OCI-LY7 (cell line): ENCODE data around the gene GRIN2D. TPM values are rescaled to one million over a fixed set of nuclear protein-coding genes. Genes with fewer than 3 reads are reported as not detected.

Source experiments
- BruUV-seq: library from RNA; stranded (reverse); fragments of 400-500 nt; replicated peaks from 2 replicates; lab custom pipeline; 2021; lab: Mats Ljungman, UMichigan
- CTCF ChIA-PET: fragments of 300-600 bp; sonication (Branson Sonifier 250); formaldehyde crosslinking; loops from one replicate; lab custom pipeline; 2022; ENCODE audit warnings: antibody characterized with exemption; ENCODE audit not compliant: unreplicated experiment; lab: Charles Lee
- POLR2A ChIA-PET: fragments of 300-600 bp; sonication (Branson Sonifier 250); formaldehyde crosslinking; loops from one replicate; lab custom pipeline; 2022; ENCODE audit warnings: antibody characterized with exemption; lab: Charles Lee
- DNase-seq: peaks from one replicate; pipeline ENCODE4 v3.0.0-alpha.2; 2015; ENCODE audit warnings: low spot score
- H2AFZ ChIP-seq: fragments of 200-600 bp; sonication (generic), shearing (Covaris generic); 2 replicates; pipeline ENCODE4 v1.6.1; 2014; ENCODE audit warnings: mild to moderate bottlenecking, antibody characterized with exemption, low read length, moderate library complexity
- H3K27ac ChIP-seq: fragments of 200-600 bp; sonication (generic); 2 replicates; pipeline ENCODE4 v1.5.1; 2014; ENCODE audit warnings: mixed run types, low read depth, mild to moderate bottlenecking, moderate library complexity, low read length, inconsistent platforms; ENCODE audit not compliant: poor library complexity, severe bottlenecking
- H3K36me3 ChIP-seq: fragments of 200-600 bp; sonication (generic); 2 replicates; pipeline ENCODE4 v1.6.1; 2014; ENCODE audit warnings: mild to moderate bottlenecking, antibody characterized with exemption, low read length, moderate library complexity, mixed read lengths; ENCODE audit not compliant: insufficient read depth
- H3K4me1 ChIP-seq: fragments of 200-600 bp; sonication (generic); 2 replicates; pipeline ENCODE4 v1.5.1; 2014; ENCODE audit warnings: mild to moderate bottlenecking, low read length; ENCODE audit not compliant: insufficient read depth, poor library complexity, severe bottlenecking
- H3K4me2 ChIP-seq: fragments of 200-600 bp; sonication (generic); 2 replicates; pipeline ENCODE4 v1.6.1; 2014; ENCODE audit warnings: mild to moderate bottlenecking, low read length
- H3K4me3 ChIP-seq: fragments of 200-600 bp; sonication (generic); 2 replicates; pipeline ENCODE4 v1.5.1; 2014; ENCODE audit warnings: mild to moderate bottlenecking, low read depth, low read length; ENCODE audit not compliant: poor library complexity, severe bottlenecking
- H3K79me2 ChIP-seq: fragments of 200-600 bp; sonication (generic); 2 replicates; pipeline ENCODE4 v1.6.1; 2016; ENCODE audit warnings: low read depth, mild to moderate bottlenecking, low read length, moderate library complexity, mixed read lengths; ENCODE audit not compliant: insufficient read depth
- H3K9me2 ChIP-seq: fragments of 200-600 bp; sonication (generic); 2 replicates; pipeline ENCODE4 v1.6.1; 2016; ENCODE audit warnings: mild to moderate bottlenecking, low read length, mixed read lengths; ENCODE audit not compliant: insufficient read depth
- H3K9me3 ChIP-seq: fragments of 200-600 bp; sonication (generic); 2 replicates; pipeline ENCODE4 v1.6.1; 2014; ENCODE audit warnings: mild to moderate bottlenecking, mixed run types, low read length, mixed read lengths
- H4K20me1 ChIP-seq: fragments of 200-600 bp; sonication (generic); 2 replicates; pipeline ENCODE4 v1.6.1; 2014; ENCODE audit warnings: mild to moderate bottlenecking, antibody characterized with exemption, low read length, moderate library complexity, mixed read lengths; ENCODE audit not compliant: insufficient read depth
- CTCF ChIP-seq: fragments of 200-600 bp; sonication (generic); conservative IDR thresholded peaks from 2 replicates; pipeline ENCODE4 v1.5.1; 2014; ENCODE audit warnings: mild to moderate bottlenecking, antibody characterized with exemption, low read length, moderate library complexity, mixed read lengths
- EZH2phosphoT487 ChIP-seq: fragments of 200-600 bp; sonication (generic); IDR thresholded peaks from 2 replicates; pipeline ENCODE4 v1.6.1; 2018; ENCODE audit warnings: low read depth, borderline replicate concordance, mild to moderate bottlenecking, mixed run types, antibody characterized with exemption, low read length, moderate library complexity, mixed read lengths
- intact Hi-C: fragments of 100-400 bp; cut with micrococcal nuclease; formaldehyde crosslinking; loops from one replicate; pipeline ENCODE4 v1.10.0; 2022; ENCODE audit not compliant: unreplicated experiment
- total RNA-seq, 2 experiments: library from RNA; depleted of rRNA in 1 of 2; stranded (reverse); fragments of >200 nt in 1 of 2; shearing (Covaris generic) in 1 of 2; gene quantifications; 2 replicates each; pipeline ENCODE4 v1.2.3, GENCODE V29; 2014 to 2022

GRIN2D gene
- total RNA-seq, 2 experiments from 2014 or later = 0.06 TPM; not detected in 1

- H4K20me1 ChIP-seq = no peaks in the 10 kb centered on the region
- no peaks in the 10 kb centered on the region for H3K4me1 ChIP-seq
- POLR2A ChIA-PET = no interaction called here
- H3K4me2 ChIP-seq = no peak overlapping the region
- H3K36me3 ChIP-seq = no peaks in the 10 kb centered on the region
- TF ChIP-seq CTCF (no peak), EZH2phosphoT487 (no peak)
- H2AFZ ChIP-seq = no peak overlapping the region
- no TSS peak for BruUV-seq
- no peak overlapping the region for H3K27ac ChIP-seq
- CTCF ChIA-PET = no interaction called here
- no peak for DNase-seq
- H3K79me2 ChIP-seq = no peaks in the 10 kb centered on the region
- H3K9me2 ChIP-seq = no peaks in the 10 kb centered on the region
- H3K4me3 ChIP-seq = no peak overlapping the region
- no peaks in the 10 kb centered on the region for H3K9me3 ChIP-seq
- intact Hi-C loops = no loop called here
These were observed 43.1 kb downstream of the GRIN2D start for GRCh38 chr19:48436586-48436985.

GRCh38 chr19:48441360-48442050 is 48.0 kb downstream of the GRIN2D start:
- H3K9me3 ChIP-seq = no peaks in the 10 kb centered on the region
- no peak overlapping the region for H3K27ac ChIP-seq
- peaks cover 13% of the 10 kb centered on the region for H3K4me1 ChIP-seq
- H3K9me2 ChIP-seq = no peaks in the 10 kb centered on the region
- DNase-seq = no peak
- POLR2A ChIA-PET = interaction anchor here (0.6 kb wide), 1 partner anchor 18 kb away, joined by 3 read pairs; no protein-coding TSS in a partner anchor
- H3K79me2 ChIP-seq = peaks cover 6% of the 10 kb centered on the region
- H3K4me2 ChIP-seq = no peak overlapping the region
- TF ChIP-seq CTCF (no peak), EZH2phosphoT487 (no peak)
- CTCF ChIA-PET = no interaction called here
- no peaks in the 10 kb centered on the region for H3K36me3 ChIP-seq
- intact Hi-C loops = no loop called here
- H3K4me3 ChIP-seq = no peak overlapping the region
- no TSS peak for BruUV-seq
- no peaks in the 10 kb centered on the region for H4K20me1 ChIP-seq
- H2AFZ ChIP-seq = no peak overlapping the region
